ENCODE measurements around the gene MTHFR.

GRCh38 chr1:11765661-11766428 lies 39.9 kb downstream of the MTHFR start:
- TF ChIP-seq TAF1 (IDR thresholded peaks at IDR 0.05; ENCODE audit: borderline replicate concordance, insufficient read depth, low read length) (no peak), POLR2AphosphoS5 (IDR thresholded peaks at IDR 0.05; ENCODE audit: low read depth, low read length) (no peak), SIN3A (IDR thresholded peaks at IDR 0.05; ENCODE audit: borderline replicate concordance, insufficient read depth, low read length) (no peak), REST (IDR thresholded peaks at IDR 0.05; ENCODE audit: insufficient read depth in 1 of 2, low read depth in 2 of 2, low read length in 2 of 2) (no peak)

All from PFSK-1 (cell line).